ENCODE measurements around the gene CABLES2. TPM values are rescaled to one million over a fixed set of nuclear protein-coding genes. Genes with fewer than 3 reads are reported as not detected.

Gene CABLES2
- total and polyA plus RNA-seq, 4 donors: 0.92 to 3.2 (median 2.0) TPM

DNA sequence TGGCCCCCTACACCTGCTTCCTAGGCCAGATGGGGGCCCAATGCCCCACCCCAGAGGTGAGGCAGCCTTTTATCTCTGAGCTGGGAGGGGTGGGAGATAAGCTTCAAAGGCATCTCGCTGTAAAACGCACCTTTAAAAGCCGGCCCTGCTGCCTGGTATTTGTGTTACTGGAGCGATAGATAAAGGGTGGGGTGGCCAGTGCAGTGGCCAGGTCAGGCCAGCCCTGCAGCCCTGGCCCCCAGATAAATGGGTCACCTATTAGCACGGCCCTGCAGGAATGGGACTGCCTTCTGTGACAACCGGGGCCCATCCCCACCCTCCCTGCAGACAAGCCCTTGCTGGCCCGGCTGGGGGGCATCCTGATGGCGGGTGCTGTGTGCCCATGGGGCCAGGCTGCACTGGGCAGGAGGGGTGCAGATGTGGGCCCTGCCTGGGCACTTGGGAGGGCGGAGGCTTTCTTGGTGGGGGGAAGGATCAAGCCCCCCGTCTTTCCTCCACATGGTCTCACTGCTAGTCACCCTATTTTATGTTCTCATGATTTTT lies 23.3 kb upstream of the CABLES2 start:
- DNase-seq (ENCODE audit: low spot score): no peak
- no peak overlapping the region for H3K27ac ChIP-seq (ENCODE audit: low read depth in 1 of 2, low read length in 2 of 2)
- WGBS: 44% methylated on average over 10 of the region's 10 CpGs
- no peak overlapping the region for H3K4me3 ChIP-seq (ENCODE audit: low read depth in 1 of 3, low read length in 3 of 3)
- H3K9me3 ChIP-seq (ENCODE audit: control insufficient read depth in 4 of 4, low read length in 3 of 4): no peaks in the 10 kb centered on the region
- no peaks in the 10 kb centered on the region for H3K27me3 ChIP-seq (ENCODE audit: control insufficient read depth in 4 of 4, insufficient read depth in 4 of 4, low read length in 3 of 4)
- H3K9ac ChIP-seq (ENCODE audit: low read depth in 1 of 2, low read length in 2 of 2): no peak overlapping the region
- no peaks in the 10 kb centered on the region for H3K36me3 ChIP-seq (ENCODE audit: control insufficient read depth in 4 of 4, insufficient read depth in 3 of 4, low read depth in 1 of 4, low read length in 3 of 4)
- TF ChIP-seq SP1 (IDR thresholded peaks at IDR 0.05): no peak
- no peak for TF ChIP-seq NR2F2 (IDR thresholded peaks at IDR 0.05)
- TF ChIP-seq JUND (IDR thresholded peaks at IDR 0.05): no peak
- no peaks in the 10 kb centered on the region for H3K4me1 ChIP-seq (ENCODE audit: control insufficient read depth in 4 of 4, insufficient read depth in 4 of 4, low read length in 3 of 4)

- TF ChIP-seq SP1 (IDR thresholded peaks at IDR 0.05) (no peak), FOXA1 (IDR thresholded peaks at IDR 0.05) (no peak), RXRA (IDR thresholded peaks at IDR 0.05) (no peak), HNF4G (IDR thresholded peaks at IDR 0.05) (no peak), TAF1 (conservative IDR thresholded peaks at IDR 0.05) (no peak), FOXA2 (IDR thresholded peaks at IDR 0.05) (no peak)
- TF ChIP-seq, protein P1, sequence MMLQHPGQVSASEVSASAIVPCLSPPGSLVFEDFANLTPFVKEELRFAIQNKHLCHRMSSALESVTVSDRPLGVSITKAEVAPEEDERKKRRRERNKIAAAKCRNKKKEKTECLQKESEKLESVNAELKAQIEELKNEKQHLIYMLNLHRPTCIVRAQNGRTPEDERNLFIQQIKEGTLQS (IDR thresholded peaks at IDR 0.05): no peak
- TF ChIP-seq, protein P2, sequence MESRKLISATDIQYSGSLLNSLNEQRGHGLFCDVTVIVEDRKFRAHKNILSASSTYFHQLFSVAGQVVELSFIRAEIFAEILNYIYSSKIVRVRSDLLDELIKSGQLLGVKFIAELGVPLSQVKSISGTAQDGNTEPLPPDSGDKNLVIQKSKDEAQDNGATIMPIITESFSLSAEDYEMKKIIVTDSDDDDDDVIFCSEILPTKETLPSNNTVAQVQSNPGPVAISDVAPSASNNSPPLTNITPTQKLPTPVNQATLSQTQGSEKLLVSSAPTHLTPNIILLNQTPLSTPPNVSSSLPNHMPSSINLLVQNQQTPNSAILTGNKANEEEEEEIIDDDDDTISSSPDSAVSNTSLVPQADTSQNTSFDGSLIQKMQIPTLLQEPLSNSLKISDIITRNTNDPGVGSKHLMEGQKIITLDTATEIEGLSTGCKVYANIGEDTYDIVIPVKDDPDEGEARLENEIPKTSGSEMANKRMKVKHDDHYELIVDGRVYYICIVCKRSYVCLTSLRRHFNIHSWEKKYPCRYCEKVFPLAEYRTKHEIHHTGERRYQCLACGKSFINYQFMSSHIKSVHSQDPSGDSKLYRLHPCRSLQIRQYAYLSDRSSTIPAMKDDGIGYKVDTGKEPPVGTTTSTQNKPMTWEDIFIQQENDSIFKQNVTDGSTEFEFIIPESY (IDR thresholded peaks at IDR 0.05): no peak
- Histone ChIP-seq H3K4me3 (ENCODE audit: low read depth in 1 of 3, low read length in 3 of 3) (no peak overlapping the region), H3K27ac (ENCODE audit: low read depth in 1 of 2, low read length in 2 of 2) (no peak overlapping the region), H3K27me3 (ENCODE audit: control insufficient read depth in 4 of 4, insufficient read depth in 4 of 4, low read length in 3 of 4) (no peaks in the 10 kb centered on the region), H3K36me3 (ENCODE audit: control insufficient read depth in 4 of 4, insufficient read depth in 3 of 4, low read depth in 1 of 4, low read length in 3 of 4) (no peaks in the 10 kb centered on the region), H3K9me3 (ENCODE audit: control insufficient read depth in 4 of 4, low read length in 3 of 4) (no peaks in the 10 kb centered on the region), H3K9ac (ENCODE audit: low read depth in 1 of 2, low read length in 2 of 2) (no peak overlapping the region), H3K4me1 (ENCODE audit: control insufficient read depth in 4 of 4, insufficient read depth in 4 of 4, low read length in 3 of 4) (no peaks in the 10 kb centered on the region)
- 72% methylated on average over 23 of the region's 23 CpGs for WGBS
- no peak for DNase-seq (ENCODE audit: low spot score)
These were observed 22.6 kb upstream of the CABLES2 start for GRCh38 chr20:62429455-62430310.

GRCh38 chr20:62428396-62429295 lies 21.6 kb upstream of the CABLES2 start:
- Histone ChIP-seq H3K4me1 (ENCODE audit: control insufficient read depth in 4 of 4, insufficient read depth in 4 of 4, low read length in 3 of 4) (no peaks in the 10 kb centered on the region), H3K36me3 (ENCODE audit: control insufficient read depth in 4 of 4, insufficient read depth in 3 of 4, low read depth in 1 of 4, low read length in 3 of 4) (no peaks in the 10 kb centered on the region), H3K9me3 (ENCODE audit: control insufficient read depth in 4 of 4, low read length in 3 of 4) (no peaks in the 10 kb centered on the region), H3K4me3 (ENCODE audit: low read depth in 1 of 3, low read length in 3 of 3) (no peak overlapping the region), H3K9ac (ENCODE audit: low read depth in 1 of 2, low read length in 2 of 2) (no peak overlapping the region), H3K27me3 (ENCODE audit: control insufficient read depth in 4 of 4, insufficient read depth in 4 of 4, low read length in 3 of 4) (no peaks in the 10 kb centered on the region), H3K27ac (ENCODE audit: low read depth in 1 of 2, low read length in 2 of 2) (no peak overlapping the region)
- 62% methylated on average over 31 of the region's 31 CpGs for WGBS
- no peak for DNase-seq (ENCODE audit: low spot score)
- TF ChIP-seq, protein P3, sequence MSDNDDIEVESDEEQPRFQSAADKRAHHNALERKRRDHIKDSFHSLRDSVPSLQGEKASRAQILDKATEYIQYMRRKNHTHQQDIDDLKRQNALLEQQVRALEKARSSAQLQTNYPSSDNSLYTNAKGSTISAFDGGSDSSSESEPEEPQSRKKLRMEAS (IDR thresholded peaks at IDR 0.05): no peak
- TF ChIP-seq, protein P2 (IDR thresholded peaks at IDR 0.05): no peak
- TF ChIP-seq, protein P4, sequence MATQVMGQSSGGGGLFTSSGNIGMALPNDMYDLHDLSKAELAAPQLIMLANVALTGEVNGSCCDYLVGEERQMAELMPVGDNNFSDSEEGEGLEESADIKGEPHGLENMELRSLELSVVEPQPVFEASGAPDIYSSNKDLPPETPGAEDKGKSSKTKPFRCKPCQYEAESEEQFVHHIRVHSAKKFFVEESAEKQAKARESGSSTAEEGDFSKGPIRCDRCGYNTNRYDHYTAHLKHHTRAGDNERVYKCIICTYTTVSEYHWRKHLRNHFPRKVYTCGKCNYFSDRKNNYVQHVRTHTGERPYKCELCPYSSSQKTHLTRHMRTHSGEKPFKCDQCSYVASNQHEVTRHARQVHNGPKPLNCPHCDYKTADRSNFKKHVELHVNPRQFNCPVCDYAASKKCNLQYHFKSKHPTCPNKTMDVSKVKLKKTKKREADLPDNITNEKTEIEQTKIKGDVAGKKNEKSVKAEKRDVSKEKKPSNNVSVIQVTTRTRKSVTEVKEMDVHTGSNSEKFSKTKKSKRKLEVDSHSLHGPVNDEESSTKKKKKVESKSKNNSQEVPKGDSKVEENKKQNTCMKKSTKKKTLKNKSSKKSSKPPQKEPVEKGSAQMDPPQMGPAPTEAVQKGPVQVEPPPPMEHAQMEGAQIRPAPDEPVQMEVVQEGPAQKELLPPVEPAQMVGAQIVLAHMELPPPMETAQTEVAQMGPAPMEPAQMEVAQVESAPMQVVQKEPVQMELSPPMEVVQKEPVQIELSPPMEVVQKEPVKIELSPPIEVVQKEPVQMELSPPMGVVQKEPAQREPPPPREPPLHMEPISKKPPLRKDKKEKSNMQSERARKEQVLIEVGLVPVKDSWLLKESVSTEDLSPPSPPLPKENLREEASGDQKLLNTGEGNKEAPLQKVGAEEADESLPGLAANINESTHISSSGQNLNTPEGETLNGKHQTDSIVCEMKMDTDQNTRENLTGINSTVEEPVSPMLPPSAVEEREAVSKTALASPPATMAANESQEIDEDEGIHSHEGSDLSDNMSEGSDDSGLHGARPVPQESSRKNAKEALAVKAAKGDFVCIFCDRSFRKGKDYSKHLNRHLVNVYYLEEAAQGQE (IDR thresholded peaks at IDR 0.05): no peak
- TF ChIP-seq, protein P1 (IDR thresholded peaks at IDR 0.05): no peak
- no peak for TF ChIP-seq JUND (IDR thresholded peaks at IDR 0.05)
- TF ChIP-seq HNF4G (IDR thresholded peaks at IDR 0.05): no peak
- no peak for TF ChIP-seq YY1 (IDR thresholded peaks at IDR 0.05)
- TF ChIP-seq EGR1 (IDR thresholded peaks at IDR 0.05; ENCODE audit: low read depth in 2 of 2): no peak
- no peak for TF ChIP-seq FOXA2 (IDR thresholded peaks at IDR 0.05)
- TF ChIP-seq RXRA (IDR thresholded peaks at IDR 0.05): no peak
- no peak for TF ChIP-seq RAD21 (IDR thresholded peaks at IDR 0.05)
- no peak for TF ChIP-seq HNF4A (conservative IDR thresholded peaks at IDR 0.05)
- TF ChIP-seq TAF1 (conservative IDR thresholded peaks at IDR 0.05): no peak
- TF ChIP-seq FOXA1 (IDR thresholded peaks at IDR 0.05): no peak
- TF ChIP-seq SP1 (IDR thresholded peaks at IDR 0.05): no peak
- no peak for TF ChIP-seq NR2F2 (IDR thresholded peaks at IDR 0.05)

All from liver (tissue), 9 donors.